ENCODE results near the gene BOLL.
"Not testable (repeated sequence)": the region's sequence is repeated elsewhere in the genome, so short reads cannot be mapped to it uniquely, and the experiment has no call there.

Gene BOLL

GRCh38 chr2:197786010-197786877 is 1.1 kb upstream of the BOLL start:
- no peaks in the 10 kb centered on the region for H3K9me3 ChIP-seq (ENCODE audit: control insufficient read depth, low read depth, low read length)
- peaks cover 23% of the 10 kb centered on the region for H3K27me3 ChIP-seq (ENCODE audit: control insufficient read depth, insufficient read depth, low read length)
- no peaks in the 10 kb centered on the region for H3K36me3 ChIP-seq (ENCODE audit: control insufficient read depth, low read depth, low read length)
- H3K4me3 ChIP-seq (ENCODE audit: low read length), result peak overlapping the region; percentile 72
- no peak overlapping the region for H3K27ac ChIP-seq (ENCODE audit: low read length)
- H3K9ac ChIP-seq (ENCODE audit: low read length), result no peak overlapping the region
- no peaks in the 10 kb centered on the region for H3K4me1 ChIP-seq (ENCODE audit: control insufficient read depth, low read depth, low read length)

GRCh38 chr2:197782126-197782525 is 3.0 kb downstream of the BOLL start:
- Histone ChIP-seq H3K27me3 (ENCODE audit: control insufficient read depth, insufficient read depth, low read length) (peaks cover 11% of the 10 kb centered on the region), H3K36me3 (ENCODE audit: control insufficient read depth, low read depth, low read length) (no peaks in the 10 kb centered on the region), H3K27ac (ENCODE audit: low read length) (no peak overlapping the region), H3K9me3 (ENCODE audit: control insufficient read depth, low read depth, low read length) (no peaks in the 10 kb centered on the region), H3K9ac (ENCODE audit: low read length) (no peak overlapping the region), H3K4me1 (ENCODE audit: control insufficient read depth, low read depth, low read length) (no peaks in the 10 kb centered on the region), H3K4me3 (ENCODE audit: low read length) (no peak overlapping the region)

- Histone ChIP-seq H3K27me3 (ENCODE audit: control insufficient read depth, insufficient read depth, low read length) (no peaks in the 10 kb centered on the region), H3K27ac (ENCODE audit: low read length) (no peak overlapping the region), H3K9ac (ENCODE audit: low read length) (no peak overlapping the region), H3K4me1 (ENCODE audit: control insufficient read depth, low read depth, low read length) (no peaks in the 10 kb centered on the region), H3K36me3 (ENCODE audit: control insufficient read depth, low read depth, low read length) (no peaks in the 10 kb centered on the region), H3K4me3 (ENCODE audit: low read length) (no peak overlapping the region), H3K9me3 (ENCODE audit: control insufficient read depth, low read depth, low read length) (no peaks in the 10 kb centered on the region)
Observed at GRCh38 chr2:197779261-197779660, 5.9 kb downstream of the BOLL start.

GRCh38 chr2:197777823-197778407 is 7.2 kb downstream of the BOLL start:
- H3K4me1 ChIP-seq (ENCODE audit: control insufficient read depth, low read depth, low read length), result no peaks in the 10 kb centered on the region
- H3K36me3 ChIP-seq (ENCODE audit: control insufficient read depth, low read depth, low read length), result no peaks in the 10 kb centered on the region

GRCh38 chr2:197760293-197760657 is 24.8 kb downstream of the BOLL start:
- Histone ChIP-seq H3K9me3 (ENCODE audit: control insufficient read depth, low read depth, low read length) (no peaks in the 10 kb centered on the region), H3K36me3 (ENCODE audit: control insufficient read depth, low read depth, low read length) (no peaks in the 10 kb centered on the region), H3K4me1 (ENCODE audit: control insufficient read depth, low read depth, low read length) (no peaks in the 10 kb centered on the region), H3K27ac (ENCODE audit: low read length) (no peak overlapping the region), H3K4me3 (ENCODE audit: low read length) (no peak overlapping the region), H3K9ac (ENCODE audit: low read length) (no peak overlapping the region), H3K27me3 (ENCODE audit: control insufficient read depth, insufficient read depth, low read length) (no peaks in the 10 kb centered on the region)

More at GRCh38 chr2:197777823-197778407, 7.2 kb downstream of the BOLL start:
- H3K9ac ChIP-seq (ENCODE audit: low read length), result no peak overlapping the region
- H3K4me3 ChIP-seq (ENCODE audit: low read length), result no peak overlapping the region
- H3K27me3 ChIP-seq (ENCODE audit: control insufficient read depth, insufficient read depth, low read length), result no peaks in the 10 kb centered on the region
- no peaks in the 10 kb centered on the region for H3K9me3 ChIP-seq (ENCODE audit: control insufficient read depth, low read depth, low read length)
- no peak overlapping the region for H3K27ac ChIP-seq (ENCODE audit: low read length)

- H3K36me3 ChIP-seq (ENCODE audit: control insufficient read depth, low read depth, low read length), result no peaks in the 10 kb centered on the region
- no peak overlapping the region for H3K27ac ChIP-seq (ENCODE audit: low read length)
- H3K4me3 ChIP-seq (ENCODE audit: low read length), result no peak overlapping the region
- no peak overlapping the region for H3K9ac ChIP-seq (ENCODE audit: low read length)
- H3K4me1 ChIP-seq (ENCODE audit: control insufficient read depth, low read depth, low read length), result no peaks in the 10 kb centered on the region
- no peaks in the 10 kb centered on the region for H3K9me3 ChIP-seq (ENCODE audit: control insufficient read depth, low read depth, low read length)
- H3K27me3 ChIP-seq (ENCODE audit: control insufficient read depth, insufficient read depth, low read length), result no peaks in the 10 kb centered on the region
Observed at GRCh38 chr2:197759625-197760292, 25.4 kb downstream of the BOLL start.

- Histone ChIP-seq H3K9ac (ENCODE audit: low read length) (no peak overlapping the region), H3K4me3 (ENCODE audit: low read length) (no peak overlapping the region), H3K27ac (ENCODE audit: low read length) (no peak overlapping the region), H3K9me3 (ENCODE audit: control insufficient read depth, low read depth, low read length) (no peaks in the 10 kb centered on the region), H3K27me3 (ENCODE audit: control insufficient read depth, insufficient read depth, low read length) (no peaks in the 10 kb centered on the region), H3K4me1 (ENCODE audit: control insufficient read depth, low read depth, low read length) (no peaks in the 10 kb centered on the region), H3K36me3 (ENCODE audit: control insufficient read depth, low read depth, low read length) (no peaks in the 10 kb centered on the region)
Observed at GRCh38 chr2:197759013-197759412, 26.1 kb downstream of the BOLL start.

GRCh38 chr2:197740200-197740599 is 44.9 kb downstream of the BOLL start:
- H3K27ac ChIP-seq (ENCODE audit: low read length), result no peak overlapping the region
- no peak overlapping the region for H3K4me3 ChIP-seq (ENCODE audit: low read length)
- no peaks in the 10 kb centered on the region for H3K4me1 ChIP-seq (ENCODE audit: control insufficient read depth, low read depth, low read length)
- no peaks in the 10 kb centered on the region for H3K27me3 ChIP-seq (ENCODE audit: control insufficient read depth, insufficient read depth, low read length)
- no peaks in the 10 kb centered on the region for H3K9me3 ChIP-seq (ENCODE audit: control insufficient read depth, low read depth, low read length)
- H3K36me3 ChIP-seq (ENCODE audit: control insufficient read depth, low read depth, low read length), result no peaks in the 10 kb centered on the region
- H3K9ac ChIP-seq (ENCODE audit: low read length), result no peak overlapping the region

GRCh38 chr2:197728555-197729544 is 56.3 kb downstream of the BOLL start:
- not testable (repeated sequence) for H3K9me3 ChIP-seq (ENCODE audit: control insufficient read depth, low read depth, low read length); H3K27me3 ChIP-seq (ENCODE audit: control insufficient read depth, insufficient read depth, low read length); H3K27ac ChIP-seq (ENCODE audit: low read length); H3K4me1 ChIP-seq (ENCODE audit: control insufficient read depth, low read depth, low read length); H3K4me3 ChIP-seq (ENCODE audit: low read length); H3K36me3 ChIP-seq (ENCODE audit: control insufficient read depth, low read depth, low read length); H3K9ac ChIP-seq (ENCODE audit: low read length)

- no peak overlapping the region for H3K27ac ChIP-seq (ENCODE audit: low read length)
- no peaks in the 10 kb centered on the region for H3K9me3 ChIP-seq (ENCODE audit: control insufficient read depth, low read depth, low read length)
- H3K9ac ChIP-seq (ENCODE audit: low read length), result no peak overlapping the region
- no peaks in the 10 kb centered on the region for H3K27me3 ChIP-seq (ENCODE audit: control insufficient read depth, insufficient read depth, low read length)
- no peak overlapping the region for H3K4me3 ChIP-seq (ENCODE audit: low read length)
- H3K4me1 ChIP-seq (ENCODE audit: control insufficient read depth, low read depth, low read length), result no peaks in the 10 kb centered on the region
- no peaks in the 10 kb centered on the region for H3K36me3 ChIP-seq (ENCODE audit: control insufficient read depth, low read depth, low read length)
Observed at GRCh38 chr2:197727011-197727410, 58.1 kb downstream of the BOLL start.

GRCh38 chr2:197717863-197718262 is 67.3 kb downstream of the BOLL start:
- no peaks in the 10 kb centered on the region for H3K27me3 ChIP-seq (ENCODE audit: control insufficient read depth, insufficient read depth, low read length)
- H3K4me3 ChIP-seq (ENCODE audit: low read length), result no peak overlapping the region
- no peak overlapping the region for H3K9ac ChIP-seq (ENCODE audit: low read length)
- no peak overlapping the region for H3K27ac ChIP-seq (ENCODE audit: low read length)
- H3K9me3 ChIP-seq (ENCODE audit: control insufficient read depth, low read depth, low read length), result no peaks in the 10 kb centered on the region
- no peaks in the 10 kb centered on the region for H3K4me1 ChIP-seq (ENCODE audit: control insufficient read depth, low read depth, low read length)
- H3K36me3 ChIP-seq (ENCODE audit: control insufficient read depth, low read depth, low read length), result peaks cover 3% of the 10 kb centered on the region

All from iPS-18a (cell line).